Measurements from ENCODE around the gene GINS1.
"Not testable (repeated sequence)": the region's sequence is repeated elsewhere in the genome, so short reads cannot be mapped to it uniquely, and the experiment has no call there.

Gene GINS1

GRCh38 chr20:25453035-25453810 is 45.8 kb downstream of the GINS1 start:
- DNase-seq (ENCODE audit: low read depth in 2 of 2) = no peak

DNA sequence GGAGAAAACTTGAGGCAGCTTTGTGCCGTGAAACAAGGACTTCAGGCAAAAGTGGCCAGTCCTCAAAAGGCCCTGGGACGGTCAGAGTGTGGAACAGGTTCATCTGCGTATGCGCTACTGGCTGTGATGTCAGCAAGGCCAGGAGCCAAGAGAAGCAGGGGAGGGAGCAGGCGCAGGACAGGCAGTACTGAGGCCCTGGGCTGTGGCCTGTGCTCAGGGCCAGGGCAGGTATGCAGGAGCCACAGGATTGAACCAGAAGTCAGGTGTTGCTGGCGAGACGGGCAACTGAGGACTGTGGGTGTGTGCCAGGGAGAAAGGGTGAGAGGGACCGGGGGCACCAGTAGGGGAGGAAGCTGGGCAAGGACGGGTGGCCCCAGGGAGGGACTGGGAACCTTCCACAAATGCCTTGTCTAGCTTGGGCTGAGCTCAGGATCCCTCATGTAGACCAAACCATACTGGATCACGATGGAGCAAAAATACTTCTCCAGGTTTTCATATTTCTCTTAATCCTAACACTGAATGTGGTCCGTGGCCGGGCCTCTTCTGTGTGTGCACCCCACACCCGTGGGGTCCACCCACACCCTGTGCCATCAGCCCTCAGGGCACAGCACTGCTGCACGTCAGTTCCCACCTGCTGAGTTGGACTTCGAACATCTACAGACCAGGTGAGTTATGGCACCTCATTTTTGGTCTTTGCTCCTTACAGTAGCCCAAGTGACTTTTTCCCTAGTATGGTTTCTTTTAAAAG is 46.9 kb downstream of the GINS1 start:
- DNase-seq (ENCODE audit: low read depth in 2 of 2) = no peak

DNA sequence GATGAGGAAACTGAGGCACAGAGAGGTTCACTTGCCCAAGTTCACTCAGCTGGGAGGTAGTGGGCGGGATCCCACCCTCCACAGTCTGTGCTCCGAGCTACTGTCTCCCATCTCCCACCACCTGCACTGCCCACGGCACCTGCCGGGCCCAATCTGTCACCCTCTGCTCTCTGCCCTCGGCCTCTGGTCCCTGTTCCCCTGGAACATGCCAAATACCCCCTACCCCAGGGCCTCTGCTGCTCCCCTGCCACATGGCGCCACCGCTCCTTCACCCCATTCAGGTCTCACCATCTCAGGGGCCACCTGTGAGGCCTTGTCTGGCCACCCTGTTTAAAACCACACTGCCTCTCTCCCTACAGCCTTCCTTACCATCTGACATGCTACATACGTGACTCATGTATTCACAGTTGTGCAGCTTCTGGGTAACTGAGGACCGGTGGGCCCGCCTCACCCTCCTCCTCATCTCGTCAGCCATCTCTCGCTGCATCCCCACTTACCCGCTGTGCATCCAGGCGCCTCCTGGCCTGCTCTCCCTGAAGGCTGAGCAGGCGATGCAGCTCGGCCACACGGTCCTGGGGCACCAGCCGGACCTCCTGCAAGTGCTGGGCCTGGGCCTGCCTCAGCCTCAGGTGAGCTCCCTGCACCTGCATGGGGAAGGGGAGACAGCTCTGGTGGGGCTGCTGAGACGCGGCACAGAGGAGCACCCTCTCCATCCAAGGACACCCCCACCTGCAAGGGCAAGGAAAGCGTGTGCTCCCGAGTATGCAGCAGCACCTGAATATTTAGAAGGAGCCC is 50.6 kb downstream of the GINS1 start:
- no peak for DNase-seq (ENCODE audit: low read depth in 2 of 2)

GRCh38 chr20:25459111-25459830 is 51.8 kb downstream of the GINS1 start:
- no peak for DNase-seq (ENCODE audit: low read depth in 2 of 2)

- DNase-seq (ENCODE audit: low read depth in 2 of 2) = no peak
Measured at GRCh38 chr20:25459916-25460535, 52.6 kb downstream of the GINS1 start.

DNA sequence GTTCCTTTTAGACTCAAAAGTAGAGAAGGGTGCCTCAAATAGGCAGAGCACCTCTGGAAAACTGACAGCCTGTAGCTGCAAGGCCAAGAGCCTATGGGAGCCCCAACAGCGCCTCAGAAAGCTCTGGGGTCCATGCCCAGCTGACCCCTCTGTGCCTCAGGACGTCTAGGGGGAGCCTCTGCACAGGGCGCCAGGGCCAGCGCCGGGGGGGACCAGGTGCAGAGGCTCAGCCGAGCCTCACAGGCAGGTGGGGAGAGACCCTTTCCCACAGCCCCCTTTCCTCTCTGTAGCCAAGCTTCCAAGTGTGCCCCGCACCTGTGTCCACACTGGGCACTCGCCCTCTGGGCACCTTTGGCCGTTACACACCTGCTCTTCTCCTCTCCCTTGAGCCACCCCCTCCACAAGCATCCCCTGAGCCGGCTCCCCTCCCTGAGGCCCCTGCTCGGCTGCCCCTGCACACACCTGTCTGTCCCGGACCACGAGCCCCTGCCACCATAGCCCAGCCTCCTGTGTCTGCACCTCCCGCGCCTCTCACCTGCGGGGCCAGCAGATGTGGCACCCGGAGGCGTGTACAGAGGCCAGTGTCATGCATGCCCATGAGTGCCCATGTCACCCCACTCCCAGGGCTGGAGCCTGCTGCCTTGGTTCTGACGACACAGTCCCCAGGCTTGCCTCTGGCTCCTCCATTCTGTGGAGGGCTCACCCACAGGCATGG is 53.2 kb downstream of the GINS1 start:
- DNase-seq (ENCODE audit: low read depth in 2 of 2) = no peak

GRCh38 chr20:25461281-25461650 is 53.8 kb downstream of the GINS1 start:
- DNase-seq (ENCODE audit: low read depth in 2 of 2) = no peak

- DNase-seq (ENCODE audit: low read depth in 2 of 2) = no peak
Measured at GRCh38 chr20:25461786-25462545, 54.5 kb downstream of the GINS1 start.

DNA sequence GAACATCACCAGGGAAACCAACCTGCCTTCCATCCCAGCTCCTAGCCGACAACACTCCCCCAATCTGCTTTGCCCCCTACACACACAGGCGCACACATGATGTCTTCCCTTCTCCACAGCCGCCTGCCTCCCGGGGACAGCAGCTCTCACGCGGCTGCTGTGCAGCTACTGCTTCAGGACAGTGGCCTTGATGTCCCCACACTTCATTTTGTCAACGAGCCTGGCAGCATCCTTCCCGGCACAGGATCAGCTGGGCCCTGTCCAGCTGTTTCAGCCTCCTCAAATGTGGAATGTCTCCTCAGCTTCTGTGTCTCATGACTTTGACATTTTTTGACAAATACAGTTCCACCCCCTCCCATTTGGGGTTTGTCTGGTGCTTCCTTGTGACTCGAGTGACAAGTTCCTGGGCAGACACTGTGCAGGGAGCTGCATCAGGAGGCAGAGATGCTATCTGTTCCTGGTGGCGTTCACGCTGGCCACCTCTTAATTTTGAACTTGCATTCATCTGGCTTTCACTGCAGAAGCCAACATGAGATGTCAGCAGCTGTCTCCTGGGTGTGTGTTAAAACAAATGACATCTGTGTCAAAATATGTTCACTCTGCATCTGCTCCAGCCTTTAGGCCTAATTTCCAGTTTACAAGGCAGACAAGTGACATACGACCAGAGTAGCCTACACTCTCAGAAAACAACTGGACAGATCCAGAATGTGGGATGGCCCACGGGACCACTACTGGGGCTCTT is 57.2 kb downstream of the GINS1 start:
- DNase-seq (ENCODE audit: low read depth in 2 of 2) = no peak

DNA sequence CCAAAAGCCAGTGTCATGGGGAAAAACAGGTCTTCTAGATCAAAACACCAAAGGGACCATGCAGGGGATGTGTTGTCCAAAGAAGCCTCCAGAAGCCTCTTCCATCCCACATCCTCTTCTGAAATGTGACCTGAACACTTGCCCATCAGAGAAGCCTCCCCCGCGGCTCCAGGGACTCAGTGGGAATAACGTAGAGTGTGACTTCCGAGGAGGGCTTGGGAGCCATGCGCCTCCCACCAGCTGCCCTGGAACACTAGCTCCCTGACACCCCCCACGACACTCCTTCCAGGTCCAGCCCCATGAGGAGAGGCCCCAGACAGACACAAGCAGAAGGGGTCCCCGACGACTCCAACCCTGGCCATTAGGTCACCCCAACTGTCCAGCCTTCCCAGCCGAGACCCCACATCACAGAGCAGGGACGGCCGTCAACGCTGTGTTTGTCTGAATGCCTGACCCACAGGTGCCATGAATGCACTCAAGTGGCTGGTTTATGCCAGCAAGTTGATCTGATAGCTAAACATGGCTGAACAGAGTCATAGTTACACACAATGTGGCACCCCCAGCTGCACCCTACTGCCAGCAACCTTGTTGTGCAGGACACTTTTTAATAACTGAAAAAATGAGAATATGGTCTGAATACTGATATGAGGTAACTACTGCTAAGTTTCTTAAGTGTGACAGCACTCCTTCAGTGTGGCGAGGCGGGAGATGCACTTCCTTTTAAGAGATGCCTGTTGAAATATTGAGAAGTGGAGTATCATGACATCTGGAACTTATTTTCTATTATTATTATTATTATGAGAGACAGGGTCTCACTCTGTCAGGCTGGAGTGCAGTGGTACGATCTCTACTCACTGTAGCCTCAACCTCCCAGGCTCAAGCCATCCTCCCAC is 58.0 kb downstream of the GINS1 start:
- no peak for DNase-seq (ENCODE audit: low read depth in 2 of 2)

GRCh38 chr20:25466846-25467245 is 59.4 kb downstream of the GINS1 start:
- DNase-seq (ENCODE audit: low read depth in 2 of 2) = no peak

DNA sequence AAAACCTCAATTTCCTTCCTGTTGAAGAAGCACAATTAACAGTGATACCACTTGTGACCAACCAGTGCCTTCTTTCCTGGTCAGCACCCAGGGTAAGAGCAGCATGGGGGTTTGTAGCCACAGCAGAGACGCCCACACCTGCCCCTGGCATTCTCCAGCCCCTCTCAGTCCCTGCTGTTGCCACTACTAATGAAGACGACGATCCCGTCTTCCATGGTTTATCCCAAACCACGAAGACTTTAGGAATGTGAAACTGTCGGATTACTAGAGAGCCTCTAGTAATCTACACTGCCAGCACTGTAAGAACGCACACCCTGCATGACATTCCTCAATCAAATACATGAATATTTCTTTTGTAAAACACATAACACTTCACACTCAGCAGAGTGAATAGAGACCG is 60.0 kb downstream of the GINS1 start:
- no peak for DNase-seq (ENCODE audit: low read depth in 2 of 2)

DNA sequence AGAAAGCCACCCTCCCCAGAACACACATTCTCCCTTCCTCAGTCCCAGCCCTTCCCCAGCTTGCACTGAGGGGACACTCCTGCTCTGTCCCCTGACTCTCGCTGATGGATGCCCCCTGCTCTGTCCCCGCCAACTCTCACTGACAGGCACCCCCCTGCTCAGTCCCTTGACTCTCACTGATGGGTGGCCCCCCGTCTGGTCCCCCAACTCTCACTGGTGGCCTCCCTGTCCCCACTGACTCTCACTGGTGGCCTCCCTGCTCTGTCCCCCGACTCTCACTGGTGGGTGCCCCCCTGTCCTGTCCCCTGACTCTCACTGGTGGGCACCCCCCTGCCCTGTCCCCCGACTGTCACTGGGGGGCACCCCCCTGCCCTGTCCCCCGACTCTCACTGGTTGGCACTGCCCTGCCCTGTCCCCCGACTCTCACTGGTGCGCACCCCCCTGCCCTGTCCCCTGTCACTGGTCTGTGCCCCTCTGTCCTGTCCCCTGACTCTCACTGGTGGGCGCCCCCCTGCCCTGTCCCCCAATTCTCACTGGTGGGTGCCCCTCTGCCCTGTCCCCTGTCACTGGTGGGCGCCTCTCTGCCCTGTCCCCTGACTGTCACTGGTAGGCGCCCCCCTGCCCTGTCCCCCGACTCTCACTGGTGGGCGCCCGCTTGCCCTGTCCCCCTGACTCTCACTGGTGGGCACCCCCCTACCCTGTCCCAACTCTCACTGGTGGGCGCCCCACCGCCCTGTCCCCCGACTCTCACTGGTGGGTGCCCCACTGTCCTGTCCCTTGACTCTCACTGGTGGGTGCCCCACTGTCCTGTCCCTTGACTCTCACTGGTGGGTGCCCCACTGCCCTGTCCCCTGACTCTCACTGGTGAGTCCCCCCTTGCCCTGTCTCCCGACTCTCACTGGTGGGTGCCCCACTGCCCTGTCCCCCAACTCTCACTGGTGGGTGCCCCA is 60.9 kb downstream of the GINS1 start:
- no peak for DNase-seq (ENCODE audit: low read depth in 2 of 2)

DNA sequence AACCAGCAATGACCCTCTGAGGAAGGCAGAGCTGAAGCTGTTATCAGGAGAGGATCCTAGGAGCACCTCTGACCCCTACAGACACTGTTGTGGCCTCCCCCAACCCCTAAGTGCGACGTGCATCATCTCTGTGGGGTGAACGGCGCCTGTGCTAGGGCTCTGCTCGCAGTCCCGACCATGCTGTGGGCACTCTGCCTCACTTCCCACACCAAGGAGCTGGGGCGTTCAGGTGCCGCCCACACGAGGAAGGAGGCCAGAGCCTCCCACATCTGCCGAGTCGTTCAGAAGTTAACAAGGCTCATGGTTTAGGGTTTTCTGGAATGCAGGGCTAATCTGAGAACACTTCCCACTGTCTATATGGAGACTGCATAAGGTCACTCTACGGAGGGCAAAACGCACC is 62.1 kb downstream of the GINS1 start:
- DNase-seq (ENCODE audit: low read depth in 2 of 2) = no peak

DNA sequence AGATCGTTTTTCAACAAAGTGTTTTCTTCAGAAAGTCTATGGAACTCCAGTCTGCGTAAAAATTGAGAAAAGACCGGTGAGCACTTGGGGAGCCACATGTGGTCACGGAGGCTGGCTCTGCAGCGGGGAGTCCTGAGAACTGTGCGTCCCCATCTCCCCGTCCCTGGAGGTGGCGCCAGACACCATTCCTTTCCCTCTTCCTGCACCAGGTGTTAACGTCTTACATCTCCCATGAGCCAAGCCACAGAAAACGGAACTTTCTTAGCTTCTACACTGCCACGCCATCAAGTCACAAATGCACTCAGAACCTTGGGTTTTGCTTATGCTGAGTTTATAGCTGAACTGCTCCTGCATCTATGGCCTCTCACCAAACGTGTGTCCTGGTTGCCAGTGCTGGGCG is 62.6 kb downstream of the GINS1 start:
- peak in 1 of 2 donors; percentile 25 for DNase-seq (ENCODE audit: low read depth in 2 of 2)

DNA sequence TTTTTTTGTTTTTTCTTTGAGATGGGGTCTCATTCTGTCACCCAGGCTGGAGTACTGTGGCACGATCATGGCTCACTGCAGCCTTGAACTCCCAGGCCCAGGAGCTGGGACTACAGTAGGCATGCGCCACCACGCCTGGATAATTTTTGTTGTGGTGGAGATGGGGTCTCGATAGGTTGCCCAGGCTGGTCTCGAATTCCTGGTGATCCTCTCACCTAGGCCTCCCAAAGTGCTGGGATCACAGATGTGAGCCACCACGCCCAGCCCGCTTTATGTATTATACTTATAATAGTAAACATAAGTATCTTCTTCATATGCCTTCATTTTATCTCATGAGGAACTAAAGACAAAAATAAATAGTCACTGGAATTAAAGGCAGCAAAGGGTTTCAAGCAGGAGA is 63.5 kb downstream of the GINS1 start:
- DNase-seq (ENCODE audit: low read depth in 2 of 2) = no peak

- DNase-seq (ENCODE audit: low read depth in 2 of 2) = not testable (repeated sequence)
Measured at GRCh38 chr20:25473297-25473696, 65.8 kb downstream of the GINS1 start.
